Gastroesophageal sphincter (tissue), 4 donors: ENCODE results near the gene HOXA11. TPM values are rescaled to one million over a fixed set of nuclear protein-coding genes. Genes with fewer than 3 reads are reported as not detected.
A peak's percentile ranks its signal among the peaks of the same experiment; 100 is the strongest.

Experiments
- ATAC-seq: fragments of 150-250 bp; one replicate; pipeline ENCODE4 v1.9.1; 2016; ENCODE audit warnings: mild to moderate bottlenecking, moderate library complexity
- H3K27ac ChIP-seq, 4 donors: fragments of 200-600 bp; sonication (generic) in 3 of 4; 1 replicate in 3 of 4; 2 replicates in 1 of 4; pipeline ENCODE4 v1.5.1; 2016 to 2019
- H3K27me3 ChIP-seq: fragments of 200-600 bp; sonication (generic); one replicate; pipeline ENCODE4 v1.5.1; 2019
- H3K36me3 ChIP-seq, 2 donors: fragments of 200-600 bp; sonication (generic); one replicate each; pipeline ENCODE4 v1.5.1; 2019; ENCODE audit warnings: control low read depth in 1 of 2
- H3K4me1 ChIP-seq, 3 donors: fragments of 200-600 bp; sonication (generic); 1 replicate in 2 of 3; 2 replicates in 1 of 3; pipeline ENCODE4 v1.5.1; 2016 to 2019; ENCODE audit warnings: control low read depth in 2 of 3
- H3K4me3 ChIP-seq, 2 donors: fragments of 200-600 bp; sonication (generic); one replicate each; pipeline ENCODE4 v1.5.1; 2019; ENCODE audit warnings: mild to moderate bottlenecking in 1 of 2, moderate library complexity in 1 of 2
- H3K9me3 ChIP-seq, 3 donors: fragments of 200-600 bp; sonication (generic); one replicate each; pipeline ENCODE4 v1.5.1; 2017 to 2019; ENCODE audit warnings: control low read depth in 2 of 3
- EP300 ChIP-seq: sonication (generic); formaldehyde crosslinking; IDR thresholded peaks from one replicate; pipeline ENCODE4 v1.6.1; 2017; ENCODE audit warnings: antibody characterized with exemption, mild to moderate bottlenecking
- POLR2A ChIP-seq, 2 donors: fragments of 450-650 bp; IDR thresholded peaks; one replicate each; pipeline ENCODE4 v1.6.1; 2017; ENCODE audit warnings: antibody characterized with exemption in 2 of 2, mild to moderate bottlenecking in 2 of 2, moderate library complexity in 1 of 2
- POLR2AphosphoS5 ChIP-seq: sonication (generic); formaldehyde crosslinking; IDR thresholded peaks from one replicate; pipeline ENCODE4 v1.6.1; 2017; ENCODE audit warnings: antibody characterized with exemption
- WGBS, 2 donors: methylation state at CpG; one replicate each; pipeline ENCODE4 v1.1.5; 2018; ENCODE audit warnings: low coverage in 1 of 2; 5-methylcytosine and 5-hydroxymethylcytosine counted together
- total RNA-seq, 4 donors: library from RNA; depleted of rRNA; stranded (reverse); fragments of >200 nt; gene quantifications; one replicate each; pipeline ENCODE4 v1.1.0, GENCODE V29; 2016
- TF ChIP-seq, protein P1 (sequence below), 4 experiments: fragments of 200-600 bp in 2 of 4; fragments of 450-650 bp in 2 of 4; sonication (generic) in 1 of 4; IDR thresholded peaks; one replicate each; pipeline ENCODE4 v1.5.1; 2017 to 2019; ENCODE audit warnings: antibody characterized with exemption in 4 of 4, mild to moderate bottlenecking in 2 of 4, moderate library complexity in 2 of 4

The HOXA11 gene
- total RNA-seq, 4 donors from 2014 or later, result 0.12 TPM; not detected in 3

DNA sequence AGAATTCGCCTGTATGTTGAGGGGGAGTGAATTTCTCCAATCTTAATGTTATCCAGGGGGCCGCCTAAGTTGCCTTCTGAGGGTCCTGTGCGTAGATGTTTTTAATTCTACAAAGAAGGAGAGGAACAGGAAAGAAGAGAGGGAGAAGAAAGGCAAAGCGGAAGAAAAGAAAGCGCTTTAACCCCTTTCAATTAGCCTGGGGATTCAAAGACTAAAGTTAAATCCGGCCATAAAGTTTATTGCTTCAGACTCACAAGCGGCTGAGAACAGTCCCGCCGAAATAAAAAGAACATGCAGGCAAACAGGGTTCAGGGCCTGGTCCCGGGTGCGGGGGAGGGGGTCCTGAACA, 46.1 kb downstream of the HOXA11 start:
- Histone ChIP-seq H3K4me3 (peak overlapping the region; percentile 31 to 94), H3K4me1 (peaks cover 12 to 75% (median 12%) of the 10 kb centered on the region in 3 donors), H3K27ac (peak overlapping the region; percentile 90 to 100 (median 98)), H3K27me3 (no peaks in the 10 kb centered on the region), H3K36me3 (no peaks in the 10 kb centered on the region), H3K9me3 (no peaks in the 10 kb centered on the region)
- WGBS, 2 donors, result 34 to 38% methylated on average over 3 to 5 of the region's 11 CpGs
- TF ChIP-seq POLR2AphosphoS5, result no peak
- TF ChIP-seq POLR2A (IDR thresholded peaks at IDR 0.05), result no peak
- TF ChIP-seq EP300, result no peak
- TF ChIP-seq, protein P1, sequence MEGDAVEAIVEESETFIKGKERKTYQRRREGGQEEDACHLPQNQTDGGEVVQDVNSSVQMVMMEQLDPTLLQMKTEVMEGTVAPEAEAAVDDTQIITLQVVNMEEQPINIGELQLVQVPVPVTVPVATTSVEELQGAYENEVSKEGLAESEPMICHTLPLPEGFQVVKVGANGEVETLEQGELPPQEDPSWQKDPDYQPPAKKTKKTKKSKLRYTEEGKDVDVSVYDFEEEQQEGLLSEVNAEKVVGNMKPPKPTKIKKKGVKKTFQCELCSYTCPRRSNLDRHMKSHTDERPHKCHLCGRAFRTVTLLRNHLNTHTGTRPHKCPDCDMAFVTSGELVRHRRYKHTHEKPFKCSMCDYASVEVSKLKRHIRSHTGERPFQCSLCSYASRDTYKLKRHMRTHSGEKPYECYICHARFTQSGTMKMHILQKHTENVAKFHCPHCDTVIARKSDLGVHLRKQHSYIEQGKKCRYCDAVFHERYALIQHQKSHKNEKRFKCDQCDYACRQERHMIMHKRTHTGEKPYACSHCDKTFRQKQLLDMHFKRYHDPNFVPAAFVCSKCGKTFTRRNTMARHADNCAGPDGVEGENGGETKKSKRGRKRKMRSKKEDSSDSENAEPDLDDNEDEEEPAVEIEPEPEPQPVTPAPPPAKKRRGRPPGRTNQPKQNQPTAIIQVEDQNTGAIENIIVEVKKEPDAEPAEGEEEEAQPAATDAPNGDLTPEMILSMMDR (IDR thresholded peaks at IDR 0.05), result no peak
- no peak for ATAC-seq

DNA sequence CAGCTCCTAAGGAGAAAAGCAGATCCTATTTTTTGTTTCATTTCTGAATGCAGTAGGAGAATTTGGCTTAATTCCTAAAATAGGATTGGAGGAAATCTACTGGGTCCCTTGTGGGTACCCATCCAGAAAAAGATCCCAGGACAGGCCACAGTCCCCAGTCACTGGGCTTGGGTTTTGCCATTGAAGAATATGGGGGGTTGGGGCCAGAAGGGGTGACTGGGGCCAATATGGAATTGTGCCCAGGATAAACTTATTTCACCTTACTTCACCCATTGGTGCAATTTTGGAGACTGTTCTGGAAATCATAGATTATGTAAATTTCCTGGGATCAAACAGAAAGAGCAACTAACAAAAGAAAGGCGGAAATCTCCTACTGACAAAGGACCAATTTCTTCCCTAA, 46.6 kb downstream of the HOXA11 start:
- Histone ChIP-seq H3K4me1 (peaks cover 12 to 76% (median 12%) of the 10 kb centered on the region in 3 donors), H3K27ac (peak overlapping the region; percentile 90 to 100 (median 98)), H3K27me3 (no peaks in the 10 kb centered on the region), H3K4me3 (peak overlapping the region; percentile 31 to 94), H3K36me3 (no peaks in the 10 kb centered on the region), H3K9me3 (no peaks in the 10 kb centered on the region)
- TF ChIP-seq EP300, result no peak
- TF ChIP-seq, protein P1 (IDR thresholded peaks at IDR 0.05), result no peak
- TF ChIP-seq POLR2AphosphoS5, result no peak
- no peak for TF ChIP-seq POLR2A (IDR thresholded peaks at IDR 0.05)
- 40 to 64% methylated on average over 1 of the region's 1 CpG for WGBS, 2 donors
- no peak for ATAC-seq

DNA sequence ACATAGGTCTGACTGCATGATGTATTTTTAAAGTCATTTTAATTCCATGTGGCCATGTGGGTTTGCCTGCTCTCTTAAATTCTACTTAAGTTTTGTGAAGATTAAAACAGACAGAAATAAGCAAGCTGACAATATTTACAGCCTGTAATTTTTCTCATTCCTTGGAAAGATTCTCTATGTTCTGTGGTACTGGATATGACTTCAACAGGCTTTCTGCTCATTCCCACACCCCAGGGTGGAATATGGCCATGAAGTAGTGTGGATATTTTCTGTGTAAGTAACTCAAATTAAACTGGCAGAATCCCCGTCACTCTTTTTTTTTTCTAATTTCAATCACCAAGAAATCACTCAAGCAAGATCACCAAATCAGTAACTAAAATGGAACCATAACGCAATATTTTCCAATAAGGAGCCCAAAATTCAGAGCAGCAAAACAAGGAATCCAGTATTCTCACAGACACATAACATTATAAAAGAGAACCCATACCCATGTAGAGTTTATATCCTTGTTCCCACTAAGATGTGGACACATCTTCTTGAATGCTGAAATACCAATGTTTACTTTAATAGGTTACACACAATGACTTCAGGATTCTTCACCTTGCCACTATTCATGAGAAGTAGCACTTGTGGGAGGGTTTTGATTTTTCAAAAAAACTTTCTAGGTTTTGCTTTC, 47.3 kb downstream of the HOXA11 start:
- Histone ChIP-seq H3K4me1 (peaks cover 12 to 83% (median 12%) of the 10 kb centered on the region in 3 donors), H3K27me3 (no peaks in the 10 kb centered on the region), H3K27ac (peak overlapping the region; percentile 90 to 100 (median 98)), H3K9me3 (no peaks in the 10 kb centered on the region), H3K36me3 (no peaks in the 10 kb centered on the region), H3K4me3 (no peak overlapping the region)
- TF ChIP-seq POLR2A (IDR thresholded peaks at IDR 0.05) (no peak), POLR2AphosphoS5 (peak; percentile 45)
- WGBS, 2 donors, result 47 to 63% methylated on average over 2 of the region's 2 CpGs
- ATAC-seq, result no peak

DNA sequence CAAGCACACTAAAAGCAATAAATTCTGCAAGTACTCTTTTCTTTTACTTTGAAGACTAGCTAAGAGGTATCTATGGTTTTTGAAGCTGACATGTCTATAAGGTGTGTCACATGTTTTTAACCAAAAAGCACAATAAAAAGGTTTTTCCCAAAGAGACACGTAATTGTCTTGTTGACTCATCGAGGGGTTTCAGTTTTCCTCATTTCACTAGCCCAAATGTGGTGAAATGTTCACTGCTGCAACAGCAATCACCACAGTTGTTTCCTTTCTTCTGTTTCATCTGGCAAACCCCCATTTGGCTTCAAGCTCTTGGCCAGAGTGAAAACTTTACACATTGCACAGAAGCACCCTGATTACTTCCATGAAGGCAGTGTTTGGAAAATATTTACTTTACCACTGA, 50.6 kb downstream of the HOXA11 start:
- H3K27ac ChIP-seq, result peak overlapping the region; percentile 58 to 99 (median 86)
- H3K36me3 ChIP-seq, result no peaks in the 10 kb centered on the region
- H3K4me3 ChIP-seq, result no peak overlapping the region
- peaks cover 15 to 88% (median 16%) of the 10 kb centered on the region in 3 donors for H3K4me1 ChIP-seq
- 0 to 7% methylated on average over 2 of the region's 2 CpGs for WGBS, 2 donors
- TF ChIP-seq, protein P1 (IDR thresholded peaks at IDR 0.05), result no peak
- TF ChIP-seq POLR2AphosphoS5, result peak; percentile 54
- H3K27me3 ChIP-seq, result no peaks in the 10 kb centered on the region
- H3K9me3 ChIP-seq, result no peaks in the 10 kb centered on the region
- peak; percentile 16 for ATAC-seq

DNA sequence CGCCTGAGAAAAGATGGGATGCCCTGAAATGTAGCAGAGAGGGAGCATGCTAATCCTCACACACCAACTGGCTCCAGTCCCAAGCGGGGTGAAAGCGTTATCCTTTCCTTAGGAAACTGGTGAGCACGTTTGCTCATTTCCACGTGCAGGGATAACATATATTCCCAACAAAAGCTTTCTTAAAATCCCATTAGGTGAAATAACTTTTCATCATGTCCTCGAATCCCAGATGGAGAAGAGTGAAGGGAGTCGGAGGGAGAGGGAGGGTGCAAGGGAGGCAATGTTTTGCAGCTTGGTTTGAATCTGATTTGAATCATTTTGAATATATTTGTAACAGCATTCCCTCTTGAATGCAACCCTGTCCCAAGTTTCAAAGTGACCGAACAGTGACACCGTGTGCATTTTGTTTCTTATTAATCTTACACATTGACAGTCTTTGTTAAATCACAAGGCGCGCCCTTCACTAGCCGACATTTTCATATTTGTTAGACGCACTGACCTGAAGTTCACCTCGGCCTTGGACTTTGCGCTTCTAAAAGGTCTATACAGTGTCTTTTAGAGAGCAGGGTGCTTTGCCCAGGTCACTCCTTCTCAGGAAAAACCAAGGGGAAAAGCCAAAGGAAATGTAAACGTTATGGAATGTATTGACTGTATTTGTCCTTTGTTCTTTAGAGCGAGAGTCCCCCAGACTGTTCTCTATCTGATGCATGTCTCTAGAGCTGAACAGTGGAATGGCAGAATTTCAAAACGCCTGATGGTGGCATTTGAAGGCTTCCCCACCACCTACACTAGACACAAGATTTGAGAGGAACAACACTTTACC, 51.4 kb downstream of the HOXA11 start:
- Histone ChIP-seq H3K36me3 (no peaks in the 10 kb centered on the region), H3K4me1 (peaks cover 17 to 88% (median 19%) of the 10 kb centered on the region in 3 donors), H3K27ac (peak overlapping the region; percentile 58 to 99 (median 86)), H3K4me3 (no peak overlapping the region), H3K9me3 (no peaks in the 10 kb centered on the region), H3K27me3 (no peaks in the 10 kb centered on the region)
- TF ChIP-seq, protein P1 (IDR thresholded peaks at IDR 0.05), result no peak
- TF ChIP-seq POLR2AphosphoS5 (no peak), POLR2A (IDR thresholded peaks at IDR 0.05) (no peak), EP300 (no peak)
- ATAC-seq, result no peak
- 46% methylated on average over 18 of the region's 18 CpGs for WGBS, 2 donors
